ENCODE results near the gene NRL.

Gene NRL

GRCh38 chr14:24116128-24116814 lies 1.5 kb upstream of the NRL start:
- no peak for TF ChIP-seq EZH2 (IDR thresholded peaks at IDR 0.05; ENCODE audit: borderline replicate concordance, low read length)
- Histone ChIP-seq H3K4me1 (ENCODE audit: insufficient read depth, low read length, severe bottlenecking) (peaks cover 18% of the 10 kb centered on the region), H3K4me3 (ENCODE audit: low read depth, low read length, poor library complexity, severe bottlenecking) (peak overlapping the region; percentile 76), H2AFZ (ENCODE audit: low read length) (no peak overlapping the region), H4K20me1 (ENCODE audit: insufficient read depth, low read length) (no peaks in the 10 kb centered on the region), H3K9me3 (ENCODE audit: low read length) (no peaks in the 10 kb centered on the region), H3K27me3 (ENCODE audit: insufficient read depth, low read length) (no peaks in the 10 kb centered on the region), H3F3A (ENCODE audit: insufficient read depth, low read length) (no peaks in the 10 kb centered on the region), H3K79me2 (ENCODE audit: insufficient read depth, low read length) (peaks cover 4% of the 10 kb centered on the region; the same call in 1 of the 2 replicates), H3K36me3 (ENCODE audit: insufficient read depth, low read length) (peaks cover 45% of the 10 kb centered on the region), H3K9ac (ENCODE audit: low read length) (peak overlapping the region; percentile 90; the same call in 1 of the 2 replicates), H3K4me2 (ENCODE audit: low read length) (peak overlapping the region; percentile 93), H3K27ac (ENCODE audit: low read depth, low read length, poor library complexity, severe bottlenecking) (no peak overlapping the region), H3K9me2 (ENCODE audit: low read depth, low read length) (no peaks in the 10 kb centered on the region)

- peaks cover 18% of the 10 kb centered on the region for H3K4me1 ChIP-seq (ENCODE audit: insufficient read depth, low read length, severe bottlenecking)
Observed at GRCh38 chr14:24115422-24116127, 826 bp upstream of the NRL start.

GRCh38 chr14:24113801-24114531 lies 783 bp downstream of the NRL start:
- H3K27ac ChIP-seq (ENCODE audit: low read depth, low read length, poor library complexity, severe bottlenecking) = peak overlapping the region; percentile 90
- H3K79me2 ChIP-seq (ENCODE audit: insufficient read depth, low read length) = peaks cover 4% of the 10 kb centered on the region; the same call in 1 of the 2 replicates
- H3K27me3 ChIP-seq (ENCODE audit: insufficient read depth, low read length) = no peaks in the 10 kb centered on the region
- peaks cover 26% of the 10 kb centered on the region; the same call in 1 of the 2 replicates for H3K36me3 ChIP-seq (ENCODE audit: insufficient read depth, low read length)
- H3K9ac ChIP-seq (ENCODE audit: low read length) = peak overlapping the region; percentile 86
- H3F3A ChIP-seq (ENCODE audit: insufficient read depth, low read length) = no peaks in the 10 kb centered on the region
- peak overlapping the region; percentile 76 for H3K4me3 ChIP-seq (ENCODE audit: low read depth, low read length, poor library complexity, severe bottlenecking)
- H4K20me1 ChIP-seq (ENCODE audit: insufficient read depth, low read length) = no peaks in the 10 kb centered on the region
- no peak overlapping the region for H2AFZ ChIP-seq (ENCODE audit: low read length)
- peaks cover 21% of the 10 kb centered on the region for H3K4me1 ChIP-seq (ENCODE audit: insufficient read depth, low read length, severe bottlenecking)
- TF ChIP-seq CTCF (IDR thresholded peaks at IDR 0.05; ENCODE audit: low read length) = no peak
- no peak for TF ChIP-seq EZH2 (IDR thresholded peaks at IDR 0.05; ENCODE audit: borderline replicate concordance, low read length)
- no peaks in the 10 kb centered on the region for H3K9me2 ChIP-seq (ENCODE audit: low read depth, low read length)
- H3K9me3 ChIP-seq (ENCODE audit: low read length) = no peaks in the 10 kb centered on the region
- H3K4me2 ChIP-seq (ENCODE audit: low read length) = peak overlapping the region; percentile 87

More at GRCh38 chr14:24115422-24116127, 826 bp upstream of the NRL start:
- H3K27ac ChIP-seq (ENCODE audit: low read depth, low read length, poor library complexity, severe bottlenecking) = peak overlapping the region; percentile 26
- H3K79me2 ChIP-seq (ENCODE audit: insufficient read depth, low read length) = peaks cover 4% of the 10 kb centered on the region; the same call in 1 of the 2 replicates
- H3K27me3 ChIP-seq (ENCODE audit: insufficient read depth, low read length) = no peaks in the 10 kb centered on the region
- H3K9me3 ChIP-seq (ENCODE audit: low read length) = no peaks in the 10 kb centered on the region
- peak overlapping the region; percentile 90 for H3K9ac ChIP-seq (ENCODE audit: low read length)
- peak overlapping the region; percentile 76 for H3K4me3 ChIP-seq (ENCODE audit: low read depth, low read length, poor library complexity, severe bottlenecking)
- H3K36me3 ChIP-seq (ENCODE audit: insufficient read depth, low read length) = peaks cover 38% of the 10 kb centered on the region
- no peaks in the 10 kb centered on the region for H3K9me2 ChIP-seq (ENCODE audit: low read depth, low read length)
- no peak for TF ChIP-seq CTCF (IDR thresholded peaks at IDR 0.05; ENCODE audit: low read length)
- no peak for TF ChIP-seq EZH2 (IDR thresholded peaks at IDR 0.05; ENCODE audit: borderline replicate concordance, low read length)
- no peak overlapping the region for H2AFZ ChIP-seq (ENCODE audit: low read length)
- H3F3A ChIP-seq (ENCODE audit: insufficient read depth, low read length) = no peaks in the 10 kb centered on the region
- H3K4me2 ChIP-seq (ENCODE audit: low read length) = peak overlapping the region; percentile 93
- no peaks in the 10 kb centered on the region for H4K20me1 ChIP-seq (ENCODE audit: insufficient read depth, low read length)
